ENCODE data around the gene HEATR5A.
"Not testable (repeated sequence)": the region's sequence is repeated elsewhere in the genome, so short reads cannot be mapped to it uniquely, and the experiment has no call there.

HEATR5A gene

GRCh38 chr14:31319701-31320100 lies 100.6 kb downstream of the HEATR5A start:
- no peak overlapping the region for H3K4me3 ChIP-seq (ENCODE audit: low read depth, low read length)
- TF ChIP-seq CTCF (IDR thresholded peaks at IDR 0.05; ENCODE audit: insufficient read depth, low read depth, low read length, missing control alignments) = no peak
- DNase-seq (ENCODE audit: low read depth) = no peak

- TF ChIP-seq CTCF (IDR thresholded peaks at IDR 0.05; ENCODE audit: insufficient read depth, low read depth, low read length, missing control alignments) = no peak
- no peak overlapping the region for H3K4me3 ChIP-seq (ENCODE audit: low read depth, low read length)
These were observed 107.4 kb downstream of the HEATR5A start for GRCh38 chr14:31312934-31313333.

GRCh38 chr14:31312370-31312769 lies 108.0 kb downstream of the HEATR5A start:
- DNase-seq (ENCODE audit: low read depth); H3K4me3 ChIP-seq (ENCODE audit: low read depth, low read length): not testable (repeated sequence)

More at GRCh38 chr14:31312934-31313333, 107.4 kb downstream of the HEATR5A start:
- no peak for DNase-seq (ENCODE audit: low read depth)

- TF ChIP-seq CTCF (IDR thresholded peaks at IDR 0.05; ENCODE audit: insufficient read depth, low read depth, low read length, missing control alignments) = no peak
- H3K4me3 ChIP-seq (ENCODE audit: low read depth, low read length) = no peak overlapping the region
- no peak for DNase-seq (ENCODE audit: low read depth)
These were observed 112.7 kb downstream of the HEATR5A start for GRCh38 chr14:31307618-31308017.

- TF ChIP-seq CTCF (IDR thresholded peaks at IDR 0.05; ENCODE audit: insufficient read depth, low read depth, low read length, missing control alignments) = no peak
- H3K4me3 ChIP-seq (ENCODE audit: low read depth, low read length) = no peak overlapping the region
- no peak for DNase-seq (ENCODE audit: low read depth)
These were observed 113.2 kb downstream of the HEATR5A start for GRCh38 chr14:31307198-31307597.

- no peak overlapping the region for H3K4me3 ChIP-seq (ENCODE audit: low read depth, low read length)
- DNase-seq (ENCODE audit: low read depth) = no peak
- TF ChIP-seq CTCF (IDR thresholded peaks at IDR 0.05; ENCODE audit: insufficient read depth, low read depth, low read length, missing control alignments) = no peak
These were observed 116.7 kb downstream of the HEATR5A start for GRCh38 chr14:31303654-31304053.

GRCh38 chr14:31300883-31301282 lies 119.5 kb downstream of the HEATR5A start:
- TF ChIP-seq CTCF (IDR thresholded peaks at IDR 0.05; ENCODE audit: insufficient read depth, low read depth, low read length, missing control alignments) = no peak
- no peak for DNase-seq (ENCODE audit: low read depth)

More at GRCh38 chr14:31300883-31301282, 119.5 kb downstream of the HEATR5A start:
- no peak overlapping the region for H3K4me3 ChIP-seq (ENCODE audit: low read depth, low read length)

Data from GM12865 (cell line).